ENCODE results near the gene BCL2.
"Not testable (repeated sequence)": the region's sequence is repeated elsewhere in the genome, so short reads cannot be mapped to it uniquely, and the experiment has no call there.

Gene BCL2

DNA sequence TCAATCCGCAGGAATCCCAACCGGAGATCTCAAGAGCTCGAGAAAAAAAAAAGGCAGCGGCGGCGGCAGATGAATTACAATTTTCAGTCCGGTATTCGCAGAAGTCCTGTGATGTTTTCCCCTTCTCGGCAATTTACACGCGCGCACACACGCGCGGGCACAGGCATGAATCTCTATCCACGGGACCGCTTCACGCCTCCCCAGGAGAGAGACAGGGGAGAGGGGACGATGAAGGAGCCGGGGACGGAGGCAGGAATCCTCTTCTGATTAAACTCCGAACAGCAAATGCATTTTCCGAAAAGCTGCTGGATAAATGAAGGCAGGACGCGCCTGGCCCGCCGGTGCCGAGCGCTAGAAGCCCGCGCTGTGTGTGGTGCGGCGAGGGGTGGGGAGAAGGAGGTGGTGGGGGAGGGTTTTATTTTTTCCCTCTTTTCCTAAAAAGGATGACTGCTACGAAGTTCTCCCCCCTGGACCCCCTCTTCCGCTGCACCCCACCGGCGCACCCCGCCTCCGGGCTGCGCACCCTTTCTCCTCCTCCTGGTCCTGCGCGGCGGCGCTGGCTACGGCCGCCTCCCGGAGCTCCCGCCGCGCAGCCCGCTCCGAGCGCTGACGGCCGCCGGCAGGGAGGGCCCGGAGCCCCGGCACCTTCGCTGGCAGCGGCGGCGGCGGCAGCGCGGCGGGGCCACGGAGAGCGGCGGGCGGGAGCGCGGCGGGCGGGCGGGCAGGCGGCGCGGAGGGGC lies at the start of gene BCL2:
Gene BCL2 (minus strand): TSS at position 387 of the 740 bp plus-strand sequence.
- DNase-seq (ENCODE audit: low read depth in 2 of 2) = no peak

- no peak for DNase-seq (ENCODE audit: low read depth in 2 of 2)
These were observed 49.0 kb upstream of the BCL2 start for GRCh38 chr18:63368611-63369010.

DNA sequence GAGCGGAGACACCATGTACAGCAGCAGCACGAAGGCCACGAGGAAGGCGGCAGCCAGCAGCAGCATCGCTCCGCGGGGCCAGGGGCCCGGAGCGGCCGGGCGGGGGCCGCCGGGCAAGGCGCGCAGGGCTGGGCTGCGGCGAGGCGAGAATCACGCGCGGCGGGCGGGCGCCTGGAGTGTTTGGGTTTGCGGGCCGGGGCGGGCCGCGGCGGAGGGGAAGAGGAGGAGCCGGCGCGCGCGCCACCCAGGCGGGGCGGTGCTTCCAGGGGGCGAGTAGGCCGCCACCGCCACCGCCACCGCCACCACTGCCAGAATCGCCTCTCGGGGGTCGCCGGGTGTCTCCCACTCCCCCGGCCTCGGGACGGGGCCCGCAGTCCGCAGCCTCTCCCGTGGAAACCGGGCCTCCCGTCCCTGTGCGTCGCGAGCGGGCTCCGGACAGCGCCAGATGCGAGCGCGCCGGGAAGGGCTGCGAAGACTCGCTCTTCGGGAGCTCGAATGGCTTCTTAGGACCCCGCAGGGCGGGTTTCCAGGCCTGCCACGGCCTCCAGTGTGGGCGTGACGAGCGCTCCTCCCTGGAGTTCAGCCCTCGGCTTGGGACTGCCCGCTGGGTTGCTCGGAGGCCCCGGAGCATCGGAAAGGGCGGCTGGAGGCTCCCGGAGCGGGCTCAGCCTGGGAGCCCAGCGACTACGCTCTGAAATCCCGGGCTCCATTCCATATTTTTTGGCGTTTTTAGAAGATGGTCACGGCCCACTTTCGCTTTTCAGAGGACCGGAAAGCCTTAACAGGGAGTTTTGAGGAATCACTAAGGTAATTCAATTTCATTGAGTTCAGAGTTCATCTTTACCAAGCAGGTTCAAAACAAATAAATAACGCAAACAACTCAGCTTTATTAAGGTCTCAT lies 47.7 kb upstream of the BCL2 start, which contains the start of gene KDSR:
Gene KDSR (minus strand): TSS at position 154 of the 901 bp plus-strand sequence. CDS start 88 bp downstream, at position 66.
- peak; percentile 98 for DNase-seq (ENCODE audit: low read depth in 2 of 2)

GRCh38 chr18:63366213-63367052 lies 46.9 kb upstream of the BCL2 start:
- DNase-seq (ENCODE audit: low read depth in 2 of 2) = no peak

- DNase-seq (ENCODE audit: low read depth in 2 of 2) = no peak
These were observed 46.3 kb upstream of the BCL2 start for GRCh38 chr18:63365876-63366212.

- no peak for DNase-seq (ENCODE audit: low read depth in 2 of 2)
These were observed 44.4 kb upstream of the BCL2 start for GRCh38 chr18:63363951-63364350.

DNA sequence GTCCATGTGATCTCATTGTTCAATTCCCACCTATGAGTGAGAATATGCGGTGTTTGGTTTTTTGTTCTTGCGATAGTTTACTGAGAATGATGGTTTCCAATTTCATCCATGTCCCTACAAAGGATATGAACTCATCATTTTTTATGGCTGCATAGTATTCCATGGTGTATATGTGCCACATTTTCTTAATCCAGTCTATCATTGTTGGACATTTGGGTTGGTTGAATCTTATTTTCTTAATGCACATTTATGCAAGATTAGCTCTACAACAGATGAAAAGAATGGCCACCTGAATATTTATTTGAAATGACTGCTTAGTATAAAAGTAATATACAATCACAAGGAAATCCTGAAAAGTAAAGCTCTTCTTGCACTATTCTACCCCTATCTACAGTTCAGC lies 43.9 kb upstream of the BCL2 start:
- not testable (repeated sequence) for DNase-seq (ENCODE audit: low read depth in 2 of 2)

- no peak for DNase-seq (ENCODE audit: low read depth in 2 of 2)
These were observed 36.8 kb upstream of the BCL2 start for GRCh38 chr18:63356272-63356896.

GRCh38 chr18:63350230-63350629 lies 30.7 kb upstream of the BCL2 start:
- DNase-seq (ENCODE audit: low read depth in 2 of 2) = no peak

DNA sequence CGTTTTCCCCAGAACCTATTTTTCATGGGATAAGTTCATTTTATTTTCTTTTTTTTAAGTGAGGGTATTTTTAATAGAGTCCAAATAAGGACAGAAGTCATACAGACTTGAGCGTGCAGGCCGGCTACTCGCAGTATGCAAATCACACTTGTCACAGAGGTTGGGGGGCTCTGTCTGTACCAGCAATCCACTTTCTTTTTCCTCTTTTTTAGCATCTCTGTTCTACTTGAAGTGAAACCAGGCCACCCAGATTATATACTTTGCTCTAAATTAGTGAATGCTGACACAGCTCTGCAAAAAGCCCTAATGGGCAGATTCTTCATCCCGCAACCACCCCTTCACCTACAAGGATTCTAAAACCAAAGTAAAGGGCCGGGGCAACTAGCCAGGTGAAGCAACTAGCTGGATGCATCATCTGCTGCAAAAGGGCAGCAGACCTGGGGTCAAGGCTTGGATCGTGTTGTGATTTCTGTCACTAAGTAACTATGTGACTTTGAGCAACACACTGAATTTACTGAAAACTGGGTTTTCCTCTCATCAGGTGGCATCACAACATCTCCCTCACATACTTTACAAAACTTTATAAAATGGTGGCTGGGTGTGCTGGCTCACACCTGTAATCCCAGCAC lies 29.1 kb upstream of the BCL2 start:
- DNase-seq (ENCODE audit: low read depth in 2 of 2) = no peak

DNA sequence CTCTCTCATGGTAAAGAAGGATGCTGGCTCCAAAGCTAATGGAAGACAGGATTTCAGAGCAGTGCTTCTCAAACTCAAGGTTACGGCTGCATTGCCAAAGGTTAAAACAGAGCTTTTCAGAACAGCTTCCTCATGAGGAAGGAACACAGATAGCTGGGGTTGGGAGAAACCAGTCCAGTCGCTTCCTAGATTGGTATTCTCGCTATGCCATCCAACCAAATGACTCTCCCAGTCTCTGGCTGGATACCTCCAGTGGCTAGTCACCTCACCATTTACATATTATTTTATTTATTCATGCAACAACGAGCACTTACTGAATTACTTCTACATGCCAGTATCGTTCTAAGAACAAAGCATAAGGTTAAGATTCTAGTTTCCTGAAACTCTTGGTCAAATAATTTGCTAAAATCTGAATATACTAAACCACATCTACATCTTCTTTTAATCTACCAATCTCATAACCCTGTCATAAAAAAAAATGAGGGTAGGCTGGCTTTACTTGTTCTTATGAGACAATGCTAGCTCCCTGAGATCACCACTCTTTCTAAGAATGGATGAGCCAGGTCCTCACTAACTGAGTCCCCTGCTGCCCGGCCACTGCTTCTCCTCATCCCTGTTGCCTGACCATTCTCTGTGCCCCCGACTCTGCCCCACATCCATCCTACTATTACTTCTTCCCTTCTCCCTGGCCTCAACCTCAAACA lies 27.1 kb upstream of the BCL2 start:
- DNase-seq (ENCODE audit: low read depth in 2 of 2) = no peak

- no peak for DNase-seq (ENCODE audit: low read depth in 2 of 2)
These were observed 26.5 kb upstream of the BCL2 start for GRCh38 chr18:63346031-63346430.

DNA sequence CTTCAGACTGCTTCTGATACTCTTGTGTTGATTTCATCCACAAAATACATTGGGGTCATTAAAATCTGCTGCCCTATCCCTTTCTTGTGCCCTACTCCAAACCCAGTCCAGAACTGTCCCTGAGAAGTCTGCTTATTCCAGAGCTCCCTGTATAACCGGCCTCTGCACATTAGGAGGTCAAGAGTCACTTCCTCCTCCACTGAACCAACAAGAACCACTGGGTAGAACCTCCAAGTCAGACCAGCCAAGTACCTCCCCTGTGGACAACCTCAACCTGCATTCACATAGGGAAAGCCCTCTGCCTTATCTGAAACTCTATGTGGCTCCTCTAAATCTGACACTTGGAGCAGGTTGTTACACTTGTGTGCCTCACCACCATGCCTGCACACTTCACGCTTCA lies 25.3 kb upstream of the BCL2 start:
- DNase-seq (ENCODE audit: low read depth in 2 of 2) = no peak

GRCh38 chr18:63344263-63344662 lies 24.7 kb upstream of the BCL2 start:
- no peak for DNase-seq (ENCODE audit: low read depth in 2 of 2)

- no peak for DNase-seq (ENCODE audit: low read depth in 2 of 2)
These were observed 22.6 kb upstream of the BCL2 start for GRCh38 chr18:63342206-63342605.

DNA sequence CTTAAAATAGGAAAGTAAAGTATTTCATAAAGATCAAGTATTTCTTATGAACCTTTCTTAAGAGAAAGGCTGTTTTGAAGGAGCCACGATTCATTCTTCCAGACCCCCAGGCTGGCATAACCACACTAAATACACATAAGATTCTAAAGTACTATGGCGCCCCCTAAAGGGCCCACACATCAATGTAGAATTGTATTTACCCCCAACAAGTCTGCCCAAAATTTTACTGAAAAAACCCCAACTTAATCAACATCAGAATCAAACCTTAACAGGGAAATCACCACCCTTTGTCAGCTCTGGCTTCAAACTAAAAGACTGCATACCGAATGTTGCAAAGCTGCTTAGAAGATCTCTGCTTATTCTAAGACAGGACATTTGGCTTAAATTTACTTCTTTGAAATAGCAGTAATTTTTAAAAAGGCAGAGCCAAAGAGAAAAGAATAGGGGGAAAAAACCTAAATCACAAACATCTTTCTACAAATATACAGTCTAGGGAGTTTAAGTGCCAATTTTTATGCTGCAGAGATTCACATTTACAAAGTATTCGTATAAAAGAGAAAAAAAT lies 20.4 kb upstream of the BCL2 start:
- no peak for DNase-seq (ENCODE audit: low read depth in 2 of 2)

- DNase-seq (ENCODE audit: low read depth in 2 of 2) = peak; percentile 92 to 93
These were observed 17.0 kb upstream of the BCL2 start for GRCh38 chr18:63336366-63337099.

- DNase-seq (ENCODE audit: low read depth in 2 of 2) = no peak
These were observed 11.5 kb upstream of the BCL2 start for GRCh38 chr18:63331105-63331504.

- DNase-seq (ENCODE audit: low read depth in 2 of 2) = no peak
These were observed 10.0 kb upstream of the BCL2 start for GRCh38 chr18:63329431-63330145.
